ENCODE data around the gene CSTF1. TPM values are rescaled to one million over a fixed set of nuclear protein-coding genes. Genes with fewer than 3 reads are reported as not detected.
A peak's percentile ranks its signal among the peaks of the same experiment; 100 is the strongest.
"Not testable (repeated sequence)": the region's sequence is repeated elsewhere in the genome, so short reads cannot be mapped to it uniquely, and the experiment has no call there.

CSTF1 gene
- total RNA-seq, 1 experiment from 2014 or later = 123 TPM

- no peak for DNase-seq (ENCODE audit: low read depth)
Observed at GRCh38 chr20:56409521-56409920, 17.1 kb downstream of the CSTF1 start.

- no peak for DNase-seq (ENCODE audit: low read depth)
Observed at GRCh38 chr20:56409956-56410355, 17.5 kb downstream of the CSTF1 start.

- DNase-seq (ENCODE audit: low read depth) = not testable (repeated sequence)
Observed at GRCh38 chr20:56411287-56411686, 18.8 kb downstream of the CSTF1 start.

GRCh38 chr20:56411759-56412472 lies 19.5 kb downstream of the CSTF1 start, which contains the start of gene CASS4:
Gene CASS4, plus strand, starts transcription at chr20:56412260. Its CDS starts 199 bp downstream, at chr20:56412459.
- DNase-seq (ENCODE audit: low read depth) = no peak

GRCh38 chr20:56412473-56412790 lies 20.0 kb downstream of the CSTF1 start:
- DNase-seq (ENCODE audit: low read depth) = no peak

- DNase-seq (ENCODE audit: low read depth) = no peak
Observed at GRCh38 chr20:56412949-56413348, 20.5 kb downstream of the CSTF1 start.

GRCh38 chr20:56414842-56415765 lies 22.7 kb downstream of the CSTF1 start:
- DNase-seq (ENCODE audit: low read depth) = no peak

GRCh38 chr20:56417402-56417801 lies 25.0 kb downstream of the CSTF1 start:
- DNase-seq (ENCODE audit: low read depth) = no peak

- DNase-seq (ENCODE audit: low read depth) = no peak
Observed at GRCh38 chr20:56417911-56418310, 25.5 kb downstream of the CSTF1 start.

GRCh38 chr20:56418385-56418861 lies 26.0 kb downstream of the CSTF1 start:
- DNase-seq (ENCODE audit: low read depth) = no peak

GRCh38 chr20:56420028-56420427 lies 27.6 kb downstream of the CSTF1 start:
- DNase-seq (ENCODE audit: low read depth) = no peak

- no peak for DNase-seq (ENCODE audit: low read depth)
Observed at GRCh38 chr20:56420940-56421688, 28.7 kb downstream of the CSTF1 start.

GRCh38 chr20:56422076-56422823 lies 29.8 kb downstream of the CSTF1 start:
- peak; percentile 93 for DNase-seq (ENCODE audit: low read depth)

- peak; percentile 84 for DNase-seq (ENCODE audit: low read depth)
Observed at GRCh38 chr20:56422824-56423189, 30.4 kb downstream of the CSTF1 start.

- no peak for DNase-seq (ENCODE audit: low read depth)
Observed at GRCh38 chr20:56423211-56423610, 30.8 kb downstream of the CSTF1 start.

- DNase-seq (ENCODE audit: low read depth) = no peak
Observed at GRCh38 chr20:56423886-56424285, 31.4 kb downstream of the CSTF1 start.

GRCh38 chr20:56424931-56425330 lies 32.5 kb downstream of the CSTF1 start:
- DNase-seq (ENCODE audit: low read depth) = no peak

- no peak for DNase-seq (ENCODE audit: low read depth)
Observed at GRCh38 chr20:56426026-56426425, 33.6 kb downstream of the CSTF1 start.

- DNase-seq (ENCODE audit: low read depth) = no peak
Observed at GRCh38 chr20:56426926-56427325, 34.5 kb downstream of the CSTF1 start.

- no peak for DNase-seq (ENCODE audit: low read depth)
Observed at GRCh38 chr20:56427797-56428196, 35.4 kb downstream of the CSTF1 start.

GRCh38 chr20:56428410-56428809 lies 36.0 kb downstream of the CSTF1 start:
- DNase-seq (ENCODE audit: low read depth) = no peak
